22Rv1 (cell line): ENCODE measurements around the gene ZNF543.

Source experiments
- CTCF ChIP-seq: fragments of 450-650 bp; IDR thresholded peaks from 2 replicates; pipeline ENCODE4 v1.5.1; 2017; ENCODE audit warnings: mild to moderate bottlenecking
- ZFX ChIP-seq: fragments of 450-650 bp; IDR thresholded peaks from 2 replicates; pipeline ENCODE4 v1.6.1; 2017; ENCODE audit warnings: antibody characterized with exemption, borderline replicate concordance

- TF ChIP-seq CTCF (no peak), ZFX (no peak)
Observed at GRCh38 chr19:57273014-57273413, 47.3 kb upstream of the ZNF543 start.
